ENCODE measurements around the gene SDS. TPM values are rescaled to one million over a fixed set of nuclear protein-coding genes. Genes with fewer than 3 reads are reported as not detected.

Gene SDS
- total RNA-seq, 1 experiment from 2014 or later, result 0.26 TPM

- Mint-ChIP-seq H3K27ac (ENCODE audit: unreplicated experiment) (no peak overlapping the region), H3K4me1 (ENCODE audit: low read depth, unreplicated experiment) (no peaks in the 10 kb centered on the region), H3K27me3 (ENCODE audit: unreplicated experiment) (peaks cover 44% of the 10 kb centered on the region), H3K9me3 (ENCODE audit: low read depth, unreplicated experiment) (no peaks in the 10 kb centered on the region), H3K36me3 (ENCODE audit: insufficient read depth, unreplicated experiment) (no peaks in the 10 kb centered on the region), H3K4me3 (ENCODE audit: low read depth, unreplicated experiment) (no peak overlapping the region)
- DNase-seq, result no peak
- intact Hi-C loops (cut with micrococcal nuclease; ENCODE audit: unreplicated experiment), result no loop called here
- CTCF ChIA-PET, result no interaction called here
- TF ChIP-seq CTCF (IDR thresholded peaks at IDR 0.05; ENCODE audit: unreplicated experiment), result no peak
- BruUV-seq (replicated peaks), result no TSS peak
Measured at GRCh38 chr12:113396828-113397496, 6.7 kb downstream of the SDS start.

GRCh38 chr12:113396200-113396599 lies 7.5 kb downstream of the SDS start:
- BruUV-seq (replicated peaks), result no TSS peak
- CTCF ChIA-PET, result no interaction called here
- no peak for TF ChIP-seq CTCF (IDR thresholded peaks at IDR 0.05; ENCODE audit: unreplicated experiment)
- Mint-ChIP-seq H3K4me1 (ENCODE audit: low read depth, unreplicated experiment) (no peaks in the 10 kb centered on the region), H3K27ac (ENCODE audit: unreplicated experiment) (no peak overlapping the region), H3K4me3 (ENCODE audit: low read depth, unreplicated experiment) (no peak overlapping the region), H3K36me3 (ENCODE audit: insufficient read depth, unreplicated experiment) (no peaks in the 10 kb centered on the region), H3K27me3 (ENCODE audit: unreplicated experiment) (peaks cover 44% of the 10 kb centered on the region), H3K9me3 (ENCODE audit: low read depth, unreplicated experiment) (no peaks in the 10 kb centered on the region)
- DNase-seq, result no peak
- intact Hi-C loops (cut with micrococcal nuclease; ENCODE audit: unreplicated experiment), result no loop called here

DNA sequence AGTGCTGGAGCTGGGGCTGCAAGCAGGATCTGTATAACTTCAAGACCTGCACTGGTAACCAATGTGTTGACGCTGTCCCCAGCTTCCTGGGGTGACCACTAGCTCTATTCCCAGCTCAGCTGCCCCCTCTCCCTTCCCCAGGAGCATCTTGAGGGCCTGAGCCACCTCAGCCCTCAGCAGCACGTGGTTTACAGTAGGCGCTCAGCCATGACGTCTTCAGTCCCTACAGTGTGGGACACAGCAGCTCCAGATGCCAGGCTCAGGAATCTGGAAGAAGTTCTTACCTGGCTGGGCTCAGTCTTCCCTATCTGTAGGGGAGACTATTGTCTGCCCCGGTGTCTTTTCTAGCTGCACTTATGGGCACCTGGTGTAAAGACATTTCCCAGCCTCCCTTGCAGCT lies 8.6 kb downstream of the SDS start:
- H3K9me3 Mint-ChIP-seq (ENCODE audit: low read depth, unreplicated experiment), result no peaks in the 10 kb centered on the region
- no peak for TF ChIP-seq CTCF (IDR thresholded peaks at IDR 0.05; ENCODE audit: unreplicated experiment)

GRCh38 chr12:113393749-113394148 lies 9.9 kb downstream of the SDS start:
- intact Hi-C loops (cut with micrococcal nuclease; ENCODE audit: unreplicated experiment), result no loop called here
- H3K27ac Mint-ChIP-seq (ENCODE audit: unreplicated experiment), result no peak overlapping the region
- CTCF ChIA-PET, result interaction anchor here (0.7 kb wide), 1 partner anchor 307 kb away, joined by 3 read pairs; no protein-coding TSS in a partner anchor
- DNase-seq, result no peak
- H3K36me3 Mint-ChIP-seq (ENCODE audit: insufficient read depth, unreplicated experiment), result peaks cover 2% of the 10 kb centered on the region
- H3K27me3 Mint-ChIP-seq (ENCODE audit: unreplicated experiment), result peaks cover 21% of the 10 kb centered on the region
- no peak overlapping the region for H3K4me3 Mint-ChIP-seq (ENCODE audit: low read depth, unreplicated experiment)
- H3K4me1 Mint-ChIP-seq (ENCODE audit: low read depth, unreplicated experiment), result no peaks in the 10 kb centered on the region
- no peak for TF ChIP-seq CTCF (IDR thresholded peaks at IDR 0.05; ENCODE audit: unreplicated experiment)
- H3K9me3 Mint-ChIP-seq (ENCODE audit: low read depth, unreplicated experiment), result no peaks in the 10 kb centered on the region
- BruUV-seq (replicated peaks), result no TSS peak

More for the DNA sequence above, 8.6 kb downstream of the SDS start:
- BruUV-seq (replicated peaks), result no TSS peak
- intact Hi-C loops (cut with micrococcal nuclease; ENCODE audit: unreplicated experiment), result no loop called here
- CTCF ChIA-PET, result interaction anchor here (1.5 kb wide), 1 partner anchor 30 kb away, joined by 3 read pairs; no protein-coding TSS in a partner anchor
- no peak for DNase-seq
- Mint-ChIP-seq H3K36me3 (ENCODE audit: insufficient read depth, unreplicated experiment) (no peaks in the 10 kb centered on the region), H3K27ac (ENCODE audit: unreplicated experiment) (no peak overlapping the region), H3K4me1 (ENCODE audit: low read depth, unreplicated experiment) (no peaks in the 10 kb centered on the region), H3K27me3 (ENCODE audit: unreplicated experiment) (peaks cover 34% of the 10 kb centered on the region), H3K4me3 (ENCODE audit: low read depth, unreplicated experiment) (no peak overlapping the region)

Measured in Calu3 (cell line).